Globus pallidus (tissue), 1 donor: ENCODE data around the gene ADORA1.
A peak's percentile ranks its signal among the peaks of the same experiment; 100 is the strongest.

Experiments
- DNase-seq: peaks from one replicate; pipeline ENCODE4 v3.0.0-alpha.2; 2015; ENCODE audit warnings: low spot score

ADORA1 gene

GRCh38 chr1:203127666-203128430, at the start of gene ADORA1:
ADORA1 (plus strand) TSS chr1:203127726; CDS start chr1:203128842, 1,116 bp downstream.
- DNase-seq: peak; percentile 78

- DNase-seq: no peak
Observed at GRCh38 chr1:203077956-203078355, 49.6 kb upstream of the ADORA1 start.

- no peak for DNase-seq
Observed at GRCh38 chr1:203078478-203078877, 49.0 kb upstream of the ADORA1 start.

- no peak for DNase-seq
Observed at GRCh38 chr1:203080456-203080855, 47.1 kb upstream of the ADORA1 start.

- no peak for DNase-seq
Observed at GRCh38 chr1:203081465-203082230, 45.9 kb upstream of the ADORA1 start.

GRCh38 chr1:203082231-203082505, 45.4 kb upstream of the ADORA1 start:
- DNase-seq: no peak

- no peak for DNase-seq
Observed at GRCh38 chr1:203082571-203083462, 44.7 kb upstream of the ADORA1 start.

GRCh38 chr1:203083463-203083921, 44.0 kb upstream of the ADORA1 start:
- DNase-seq: no peak

GRCh38 chr1:203084588-203085527, 42.7 kb upstream of the ADORA1 start:
- no peak for DNase-seq

GRCh38 chr1:203085528-203086406, 41.8 kb upstream of the ADORA1 start, which contains the start of gene MYOG:
MYOG (minus strand) TSS chr1:203086012; CDS start chr1:203085961, 51 bp downstream.
- no peak for DNase-seq

GRCh38 chr1:203086992-203087763, 40.3 kb upstream of the ADORA1 start:
- no peak for DNase-seq

GRCh38 chr1:203088441-203088840, 39.1 kb upstream of the ADORA1 start:
- no peak for DNase-seq

- DNase-seq: no peak
Observed at GRCh38 chr1:203089001-203089650, 38.4 kb upstream of the ADORA1 start.

GRCh38 chr1:203089651-203090045, 37.9 kb upstream of the ADORA1 start:
- DNase-seq: peak; percentile 33

- no peak for DNase-seq
Observed at GRCh38 chr1:203090421-203091198, 36.9 kb upstream of the ADORA1 start.

- no peak for DNase-seq
Observed at GRCh38 chr1:203091199-203091477, 36.4 kb upstream of the ADORA1 start.

- DNase-seq: no peak
Observed at GRCh38 chr1:203091761-203092330, 35.7 kb upstream of the ADORA1 start.
